ENCODE measurements around the gene LOC128125822.

LOC128125822 gene

GRCh38 chr6:63599243-63599642, 27.0 kb downstream of the LOC128125822 start:
- no peak overlapping the region for H3K4me3 ChIP-seq (ENCODE audit: low read depth, low read length)
- no peak for TF ChIP-seq ZNF23 (tag by site-specific recombination; IDR thresholded peaks at IDR 0.05; ENCODE audit: borderline replicate concordance)
- 0 out of 2 replicates have a peak, but pooled peaks have one; percentile 29 for TF ChIP-seq ZNF121 (tag by site-specific recombination; IDR thresholded peaks at IDR 0.05)
- POLR2A ChIA-PET, result interaction anchor here (2.1 to 2.5 kb wide), 2 partner anchors 26 to 36 kb away, joined by 13 to 18 read pairs; partner anchors contain the start of gene PHF3
- CTCF ChIA-PET, result interaction anchor here (0.7 to 4.9 kb wide), 31 partner anchors 9 to 433 kb away, joined by 3 to 56 read pairs (median 5); partner anchors contain the start of gene PHF3
- no peaks in the 10 kb centered on the region for H3K4me1 ChIP-seq (ENCODE audit: control insufficient read depth, insufficient read depth, low read length)
- no peaks in the 10 kb centered on the region for H3K36me3 ChIP-seq (ENCODE audit: control insufficient read depth in 2 of 2, insufficient read depth in 1 of 2, low read length in 2 of 2)
- no peaks in the 10 kb centered on the region for H3K9me3 ChIP-seq (ENCODE audit: control insufficient read depth, insufficient read depth, low read depth, low read length)
- H3K27ac ChIP-seq (ENCODE audit: extremely low read depth, low read depth, low read length), result no peak overlapping the region

GRCh38 chr6:63600136-63600535, 27.9 kb downstream of the LOC128125822 start:
- POLR2A ChIA-PET, result interaction anchor here (0.7 to 1.1 kb wide), 2 partner anchors 35 to 164 kb away, joined by 4 to 7 read pairs; no protein-coding TSS in a partner anchor
- H3K4me3 ChIP-seq (ENCODE audit: low read depth, low read length), result no peak overlapping the region
- no peaks in the 10 kb centered on the region for H3K9me3 ChIP-seq (ENCODE audit: control insufficient read depth, insufficient read depth, low read depth, low read length)
- H3K4me1 ChIP-seq (ENCODE audit: control insufficient read depth, insufficient read depth, low read length), result no peaks in the 10 kb centered on the region
- CTCF ChIA-PET, result interaction anchor here (0.7 to 4.9 kb wide), 5 partner anchors 8 to 164 kb away, joined by 3 to 56 read pairs (median 13); no protein-coding TSS in a partner anchor
- no peak overlapping the region for H3K27ac ChIP-seq (ENCODE audit: extremely low read depth, low read depth, low read length)
- no peaks in the 10 kb centered on the region for H3K36me3 ChIP-seq (ENCODE audit: control insufficient read depth in 2 of 2, insufficient read depth in 1 of 2, low read length in 2 of 2)
- TF ChIP-seq KLF9 (tag by site-specific recombination; IDR thresholded peaks at IDR 0.05; ENCODE audit: low read depth) (no peak), ZNF747 (tag by site-specific recombination; IDR thresholded peaks at IDR 0.05) (no peak), HOXA7 (CRISPR knock-in tag; IDR thresholded peaks at IDR 0.05; ENCODE audit: borderline replicate concordance) (no peak), FEZF1 (tag by site-specific recombination; IDR thresholded peaks at IDR 0.05) (no peak), PRDM2 (tag by site-specific recombination; IDR thresholded peaks at IDR 0.05; ENCODE audit: borderline replicate concordance) (no peak), CTCF (tag by site-specific recombination; IDR thresholded peaks at IDR 0.05) (no peak), REPIN1 (tag by site-specific recombination; IDR thresholded peaks at IDR 0.05; ENCODE audit: low read depth) (no peak), ZNF624 (tag by site-specific recombination; IDR thresholded peaks at IDR 0.05) (no peak), KLF1 (tag by site-specific recombination; IDR thresholded peaks at IDR 0.05) (no peak), ZBTB10 (tag by site-specific recombination; IDR thresholded peaks at IDR 0.05) (no peak), ZNF513 (tag by site-specific recombination; IDR thresholded peaks at IDR 0.05) (no peak), ZNF140 (tag by site-specific recombination; IDR thresholded peaks at IDR 0.05) (no peak), ZNF544 (tag by site-specific recombination; IDR thresholded peaks at IDR 0.05) (no peak), ZNF280D (tag by site-specific recombination; IDR thresholded peaks at IDR 0.05) (no peak), ZNF362 (tag by site-specific recombination; IDR thresholded peaks at IDR 0.05) (no peak), OSR2 (tag by site-specific recombination; IDR thresholded peaks at IDR 0.05) (no peak)
